Subcutaneous adipose tissue (tissue), 4 donors: ENCODE results near the gene RNU11. TPM values are rescaled to one million over a fixed set of nuclear protein-coding genes. Genes with fewer than 3 reads are reported as not detected.

Source experiments
- small RNA-seq: library from RNA; depleted of rRNA; stranded (forward); fragments of <200 nt; gene quantifications from one replicate; pipeline ENCODE3, GENCODE V24; 2016
- total RNA-seq, 4 donors: library from RNA; depleted of rRNA; stranded (reverse); fragments of >200 nt; gene quantifications; one replicate each; pipeline ENCODE4 v1.1.0, GENCODE V29; 2016
- TF ChIP-seq, protein P1 (sequence below): fragments of 450-650 bp; IDR thresholded peaks from one replicate; pipeline ENCODE4 v1.5.1; 2016; ENCODE audit warnings: low read depth, mild to moderate bottlenecking, control low read depth, antibody characterized with exemption, moderate library complexity

Gene RNU11
- total RNA-seq, 4 donors from 2014 or later, result not detected

DNA sequence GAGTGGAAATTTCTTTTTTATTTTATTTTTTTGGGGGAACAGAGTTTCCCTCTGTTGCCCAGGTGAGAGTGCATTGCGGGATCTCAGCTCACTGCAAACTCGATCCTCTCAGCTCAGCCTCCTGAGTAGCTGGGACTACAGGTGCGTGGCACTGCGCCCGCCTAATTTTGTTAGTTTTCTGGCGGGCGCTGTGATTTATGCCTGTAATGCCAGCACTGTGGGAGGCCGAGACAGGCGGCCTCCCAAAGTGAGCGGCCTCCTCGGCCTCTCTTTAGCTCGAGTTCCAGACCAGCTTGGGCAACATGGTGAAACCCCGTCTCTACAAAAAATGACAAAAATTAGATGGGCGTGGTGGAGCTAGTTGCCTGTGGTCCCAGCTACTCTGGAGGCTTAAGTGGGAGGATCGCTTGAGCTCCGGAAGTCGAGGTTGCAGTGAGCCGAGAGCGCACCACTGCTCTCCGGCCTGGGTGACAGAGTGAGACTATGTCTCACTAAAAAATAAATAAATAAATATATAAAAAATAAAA is 22.9 kb downstream of the RNU11 start:
- TF ChIP-seq, protein P1, sequence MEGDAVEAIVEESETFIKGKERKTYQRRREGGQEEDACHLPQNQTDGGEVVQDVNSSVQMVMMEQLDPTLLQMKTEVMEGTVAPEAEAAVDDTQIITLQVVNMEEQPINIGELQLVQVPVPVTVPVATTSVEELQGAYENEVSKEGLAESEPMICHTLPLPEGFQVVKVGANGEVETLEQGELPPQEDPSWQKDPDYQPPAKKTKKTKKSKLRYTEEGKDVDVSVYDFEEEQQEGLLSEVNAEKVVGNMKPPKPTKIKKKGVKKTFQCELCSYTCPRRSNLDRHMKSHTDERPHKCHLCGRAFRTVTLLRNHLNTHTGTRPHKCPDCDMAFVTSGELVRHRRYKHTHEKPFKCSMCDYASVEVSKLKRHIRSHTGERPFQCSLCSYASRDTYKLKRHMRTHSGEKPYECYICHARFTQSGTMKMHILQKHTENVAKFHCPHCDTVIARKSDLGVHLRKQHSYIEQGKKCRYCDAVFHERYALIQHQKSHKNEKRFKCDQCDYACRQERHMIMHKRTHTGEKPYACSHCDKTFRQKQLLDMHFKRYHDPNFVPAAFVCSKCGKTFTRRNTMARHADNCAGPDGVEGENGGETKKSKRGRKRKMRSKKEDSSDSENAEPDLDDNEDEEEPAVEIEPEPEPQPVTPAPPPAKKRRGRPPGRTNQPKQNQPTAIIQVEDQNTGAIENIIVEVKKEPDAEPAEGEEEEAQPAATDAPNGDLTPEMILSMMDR, result no peak

DNA sequence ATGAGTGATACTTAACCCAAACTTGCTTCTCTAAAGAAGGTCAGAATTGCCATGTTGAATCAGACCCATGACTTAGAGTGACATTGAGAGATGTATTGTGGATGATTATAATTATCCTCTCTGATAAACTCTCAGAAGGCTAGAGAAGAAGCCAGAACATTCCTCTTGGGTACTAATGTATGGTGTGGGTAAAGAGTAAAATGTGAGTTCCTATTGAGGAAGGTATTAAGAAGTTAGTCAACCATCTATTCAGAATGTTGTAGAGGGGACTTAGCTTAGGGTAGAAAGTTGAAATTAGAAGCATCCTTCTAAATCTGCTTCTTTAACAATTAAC is 27.5 kb downstream of the RNU11 start:
- TF ChIP-seq, protein P1, result no peak

DNA sequence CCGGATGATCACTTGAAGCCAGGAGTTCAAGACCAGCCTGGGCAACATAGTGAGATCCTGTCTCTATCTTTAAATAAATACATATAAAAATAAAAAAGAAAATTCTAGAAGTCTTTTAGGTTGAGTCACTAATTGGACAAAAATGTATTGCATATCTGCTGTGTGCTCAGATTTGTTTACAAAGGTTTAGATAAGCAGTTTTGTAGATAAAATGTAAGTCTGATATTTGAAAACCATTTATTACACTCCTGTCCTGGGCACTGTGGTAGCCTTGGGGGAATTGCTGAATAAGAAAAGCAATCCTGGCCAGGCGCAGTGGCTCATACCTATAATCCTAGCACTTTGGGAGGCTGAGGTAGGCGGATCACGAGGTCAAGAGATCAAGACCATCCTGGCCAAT is 31.8 kb downstream of the RNU11 start:
- TF ChIP-seq, protein P1, result no peak

DNA sequence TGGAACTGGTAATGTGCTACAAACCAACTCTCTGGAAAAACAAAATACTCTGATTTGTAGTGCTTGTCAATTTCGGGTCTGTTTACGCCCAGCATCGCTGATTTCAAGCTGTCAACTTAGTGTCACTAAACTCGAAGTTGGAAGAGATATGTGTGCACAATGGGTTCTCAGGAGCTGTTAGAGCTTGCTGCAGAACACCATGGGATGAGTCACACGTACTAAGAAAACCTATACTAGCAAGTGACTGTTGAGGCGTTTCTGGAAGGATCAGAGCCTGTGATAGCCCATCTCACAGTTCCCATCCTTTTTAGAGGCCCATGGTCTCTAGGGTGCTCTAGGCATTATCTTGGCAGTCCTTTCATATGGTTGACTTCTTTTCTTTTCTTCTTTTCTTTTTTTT is 34.4 kb downstream of the RNU11 start:
- TF ChIP-seq, protein P1, result no peak

DNA sequence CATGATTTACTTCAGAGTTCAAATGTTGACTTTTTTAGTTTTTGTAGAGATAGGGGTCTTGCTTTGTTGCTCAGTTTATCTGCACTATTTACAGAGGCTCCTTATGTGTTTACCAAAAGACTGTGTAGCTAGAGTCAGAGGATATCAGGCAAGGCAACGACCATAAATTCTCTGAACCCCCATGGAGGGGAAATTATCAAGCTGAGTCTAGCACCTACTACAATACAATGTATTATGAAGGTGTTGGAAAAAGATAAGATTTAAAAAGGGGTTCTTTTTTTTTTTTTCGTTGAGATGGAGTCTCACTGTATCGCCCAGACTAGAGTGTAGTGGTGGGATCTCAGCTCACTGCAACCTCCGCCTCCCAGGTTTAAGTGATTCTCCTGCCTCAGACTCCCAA is 36.5 kb downstream of the RNU11 start:
- TF ChIP-seq, protein P1, result no peak

Small RNAs within 50 kb of the gene (small RNA-seq; reads per million reads assigned to genes)
- not detected for gene RF00422
- not detected for gene RNU11

Other genes with a start within 250 kb of the RNU11 start
- 10 to 100 TPM; 13.9 to 32.3 (median 19.4) TPM for gene RCC1, start 142.6 kb upstream of the RNU11 start, total RNA-seq
- gene TRNAU1AP, start 95.5 kb upstream of the RNU11 start, total RNA-seq, result 10 to 100 TPM; 20.5 to 27.2 (median 26.5) TPM
- gene RAB42, start 56.3 kb upstream of the RNU11 start, total RNA-seq, result 10 to 100 TPM in 2 of 4 donors, 1 to 10 TPM in 2; 1.1 to 57.5 (median 10.0) TPM
- gene TAF12, start 5.5 kb upstream of the RNU11 start, total RNA-seq, result 10 to 100 TPM; 18.3 to 27.1 (median 23.3) TPM
- gene GMEB1, start 20.2 kb downstream of the RNU11 start, total RNA-seq, result 10 to 100 TPM in 1 of 4 donors, 1 to 10 TPM in 3; 6.6 to 13.6 (median 7.4) TPM
- gene YTHDF2, start 88.3 kb downstream of the RNU11 start, total RNA-seq, result 10 to 100 TPM; 40.3 to 56.9 (median 45.2) TPM
- not detected for gene OPRD1, start 163.6 kb downstream of the RNU11 start, total RNA-seq